ENCODE measurements around the gene CBX8. TPM values are rescaled to one million over a fixed set of nuclear protein-coding genes. Genes with fewer than 3 reads are reported as not detected.
A peak's percentile ranks its signal among the peaks of the same experiment; 100 is the strongest.

CBX8 gene
- total RNA-seq, 1 experiment from 2014 or later: 7.0 TPM

DNA sequence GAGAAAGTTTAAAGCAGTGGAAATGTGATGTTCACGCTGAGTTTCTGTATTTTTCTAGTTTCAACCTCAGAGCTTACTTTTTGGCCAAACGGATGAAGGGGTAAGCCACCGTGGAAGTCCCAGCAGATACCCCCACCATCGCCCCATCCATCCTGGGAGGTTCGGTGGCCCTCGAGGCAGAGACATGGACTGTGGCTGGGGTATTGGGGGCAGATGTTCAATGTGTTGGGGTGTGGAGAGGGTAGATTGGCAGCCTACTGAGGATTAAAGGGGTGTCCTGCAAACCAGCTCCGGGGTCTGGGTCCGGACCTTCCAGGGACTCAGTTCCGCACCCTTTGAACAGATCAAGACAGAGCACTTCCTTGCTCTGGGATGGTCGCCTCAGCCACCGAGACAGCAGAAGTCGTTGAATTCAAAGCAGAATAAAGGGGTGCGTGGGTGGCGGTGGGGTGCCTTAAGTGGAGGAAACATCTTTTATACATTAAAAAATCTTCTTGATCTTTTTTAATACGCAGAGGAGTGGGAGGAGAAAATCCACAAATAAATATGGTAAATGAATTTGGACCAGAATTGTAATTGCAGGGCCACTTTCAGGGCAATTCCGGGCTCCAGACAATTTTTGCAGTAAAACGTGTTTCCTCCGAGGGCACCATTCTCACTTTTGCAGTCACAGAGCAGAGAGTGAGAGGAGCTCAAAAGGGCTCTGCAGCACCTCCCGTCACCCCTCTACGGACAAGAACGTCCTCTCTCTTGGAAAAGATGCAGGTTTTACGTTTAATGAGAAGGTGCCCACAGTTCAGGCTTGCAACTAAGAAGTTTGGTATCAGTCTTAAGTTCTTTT lies 8.2 kb upstream of the CBX8 start:
- no peak for DNase-seq (ENCODE audit: low spot score)

DNA sequence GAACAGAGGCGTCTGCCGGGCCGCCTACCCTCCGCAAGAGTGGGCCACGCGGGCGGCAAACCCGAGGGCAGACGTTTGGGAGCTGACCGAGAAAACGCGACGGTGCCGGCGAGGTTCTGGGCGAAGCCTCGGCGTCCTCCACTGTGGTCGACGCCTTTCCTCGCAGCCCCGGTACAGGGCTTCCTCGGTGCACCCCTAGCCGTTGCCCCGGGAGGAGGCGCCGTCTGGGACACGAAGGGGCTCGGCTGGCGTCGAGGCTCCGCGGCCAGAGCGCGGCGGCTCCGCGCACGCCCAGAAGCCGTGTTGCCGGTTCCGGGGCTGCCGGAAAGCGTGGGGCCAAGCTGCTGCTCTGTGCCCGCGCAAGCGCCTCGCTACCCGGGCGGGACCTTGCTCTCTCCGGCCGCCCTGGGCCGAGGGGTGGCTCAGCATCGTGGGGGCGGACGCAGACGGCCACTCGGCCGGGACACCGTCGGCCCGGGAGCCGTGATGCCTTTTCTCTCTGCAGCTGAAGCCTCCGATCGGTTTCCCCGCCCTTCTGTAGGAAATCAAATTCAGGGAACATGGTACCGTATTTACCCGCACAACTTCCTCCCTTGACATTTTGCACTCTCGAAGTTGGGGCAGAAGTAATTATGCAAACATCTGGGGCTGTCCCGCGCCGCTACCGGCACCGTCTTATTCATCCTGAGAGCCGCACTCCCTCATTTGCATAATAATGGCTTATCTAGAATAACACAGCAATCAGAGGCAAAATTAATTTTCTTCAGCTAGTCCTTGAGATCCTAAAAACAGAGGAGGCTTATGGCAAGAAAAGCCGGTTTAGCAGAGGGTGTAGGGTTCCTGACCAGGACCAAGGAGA lies 7.3 kb upstream of the CBX8 start:
- no peak for DNase-seq (ENCODE audit: low spot score)

DNA sequence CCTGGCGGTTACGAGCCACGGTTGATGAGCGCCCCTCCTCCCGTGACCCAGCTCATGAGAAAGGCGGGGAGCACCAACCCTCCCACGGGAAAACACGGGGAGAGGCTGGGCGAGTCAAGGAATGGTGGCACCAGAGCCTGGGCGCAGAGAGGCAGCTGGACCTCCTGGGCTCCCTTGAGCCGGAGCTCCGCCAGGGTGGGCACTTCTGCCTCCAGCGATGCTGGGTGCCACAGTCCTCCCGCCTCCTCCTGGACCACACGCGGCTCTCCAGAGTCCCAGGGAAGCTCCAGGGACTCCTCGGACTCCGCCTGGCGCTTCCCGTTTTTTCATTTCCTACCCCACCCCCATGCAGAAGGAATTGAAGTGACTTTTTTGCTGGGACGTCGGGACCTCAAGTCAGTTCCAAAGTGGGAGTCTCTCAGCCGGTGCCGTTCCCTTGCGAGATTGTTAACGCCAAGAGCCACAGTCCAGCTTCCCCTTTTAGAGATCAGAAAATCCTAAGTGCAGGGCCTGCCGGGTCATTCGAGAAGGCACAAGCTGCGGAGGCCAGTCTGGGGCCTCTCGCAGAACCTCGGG lies 6.6 kb upstream of the CBX8 start:
- DNase-seq (ENCODE audit: low spot score): no peak

DNA sequence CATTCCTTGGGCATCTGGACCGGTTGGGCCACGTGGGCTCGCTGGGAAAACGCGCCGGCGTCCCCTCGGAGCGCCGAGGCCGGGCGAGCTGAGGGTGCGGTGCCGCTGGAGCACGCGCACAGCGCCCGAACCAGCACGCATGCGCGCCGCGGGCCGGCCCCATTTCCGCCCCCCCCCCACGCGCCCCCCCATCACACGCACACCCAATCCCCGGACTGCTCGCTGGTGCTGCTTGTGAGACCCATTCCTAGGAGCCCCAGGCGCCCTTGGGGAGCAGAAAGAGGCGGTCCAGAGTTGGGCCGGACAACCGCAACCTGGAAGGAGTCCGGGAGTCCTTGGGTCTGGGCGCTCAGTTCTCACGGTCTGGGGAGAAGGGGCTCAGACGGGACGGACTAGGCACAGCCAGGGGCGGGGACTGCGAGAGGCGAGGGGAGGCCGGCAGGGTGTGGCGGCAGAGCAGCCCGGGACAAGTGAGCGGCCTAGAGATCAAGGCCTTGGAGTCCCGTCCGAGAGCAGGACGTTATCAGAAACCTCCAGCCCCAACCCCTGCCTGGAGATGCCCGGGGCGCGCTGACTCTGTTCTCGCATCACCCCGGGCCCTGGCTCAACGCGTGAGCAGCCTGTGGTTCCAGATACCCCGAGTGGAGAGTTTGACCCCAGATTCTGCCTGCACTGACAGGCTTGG lies 6.0 kb upstream of the CBX8 start:
- no peak for DNase-seq (ENCODE audit: low spot score)

DNA sequence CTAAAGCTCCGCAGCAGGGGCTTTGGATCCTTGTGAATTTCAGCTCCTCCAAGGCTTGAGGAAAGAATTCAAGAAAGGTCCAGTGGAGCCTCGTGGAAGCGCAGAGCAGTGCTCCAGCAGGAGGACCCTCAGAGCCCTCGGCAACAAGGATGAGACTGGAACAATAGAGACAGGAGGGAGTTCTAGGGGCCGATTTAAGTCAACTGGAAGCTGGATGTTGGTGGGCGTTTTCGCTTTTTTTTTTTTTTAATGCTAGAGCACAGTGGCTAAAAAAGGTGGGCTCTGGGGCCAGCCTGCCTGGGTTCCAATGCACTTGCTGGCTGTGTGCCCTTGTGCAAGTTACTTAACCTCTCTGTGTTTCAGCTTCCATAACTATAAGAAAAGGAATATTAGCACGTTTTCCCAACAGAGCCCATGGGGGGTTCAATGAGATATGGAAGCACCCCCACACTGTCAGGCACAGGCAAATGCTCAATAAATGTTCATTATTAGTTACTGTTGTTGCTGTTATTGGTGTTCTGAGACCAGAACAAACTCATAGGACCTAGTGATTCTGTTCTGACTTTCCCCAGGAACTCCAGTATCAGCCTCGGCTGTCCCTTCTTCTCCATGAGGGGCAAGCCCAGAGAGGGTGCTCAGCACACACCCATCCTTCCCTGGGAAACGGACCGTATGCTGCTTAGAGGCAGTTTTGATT lies 5.3 kb upstream of the CBX8 start:
- DNase-seq (ENCODE audit: low spot score): no peak

DNA sequence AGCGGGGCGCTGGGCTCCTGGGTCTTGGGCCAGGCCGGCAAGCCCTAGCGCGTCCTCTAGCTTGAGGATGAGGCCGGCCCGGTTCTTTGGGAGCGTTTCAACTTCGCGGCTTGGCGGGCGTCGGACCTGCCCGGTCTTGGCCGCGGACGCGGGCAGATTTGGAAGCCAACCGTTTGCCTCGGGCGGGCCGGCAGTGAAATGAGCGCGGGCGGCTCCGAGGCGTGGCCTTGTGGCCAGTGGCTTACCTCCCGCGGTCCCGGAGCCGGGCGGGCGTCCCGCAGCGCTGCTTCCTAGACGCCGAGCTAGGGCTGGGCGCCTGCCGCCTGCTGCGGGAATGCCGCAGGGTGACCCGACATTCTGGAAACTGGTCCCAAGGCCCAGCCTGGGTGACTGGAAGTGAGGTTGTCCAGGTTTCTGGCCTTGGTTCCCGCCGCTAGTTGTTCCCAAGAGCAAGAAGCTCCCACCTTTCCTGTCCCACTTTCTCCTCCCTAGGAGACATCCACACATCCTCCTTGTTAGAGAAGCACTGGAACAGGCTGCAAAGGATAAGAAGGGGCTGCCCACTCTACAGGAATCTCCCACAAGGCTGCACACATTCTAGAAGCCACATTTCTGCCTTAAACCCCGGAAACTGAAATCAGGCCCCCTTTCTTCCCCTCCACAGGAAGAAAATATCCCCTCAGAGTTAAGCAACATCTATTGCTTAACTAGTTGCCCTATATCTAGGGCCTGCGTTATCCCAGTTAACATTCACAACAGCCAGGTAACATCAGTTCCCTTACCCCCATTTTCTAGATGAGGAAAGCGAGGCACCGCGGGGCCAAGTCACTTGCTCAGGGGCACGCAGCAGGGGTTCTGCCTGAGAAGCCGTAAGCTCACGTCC lies 4.5 kb upstream of the CBX8 start:
- DNase-seq (ENCODE audit: low spot score): peak; percentile 48

DNA sequence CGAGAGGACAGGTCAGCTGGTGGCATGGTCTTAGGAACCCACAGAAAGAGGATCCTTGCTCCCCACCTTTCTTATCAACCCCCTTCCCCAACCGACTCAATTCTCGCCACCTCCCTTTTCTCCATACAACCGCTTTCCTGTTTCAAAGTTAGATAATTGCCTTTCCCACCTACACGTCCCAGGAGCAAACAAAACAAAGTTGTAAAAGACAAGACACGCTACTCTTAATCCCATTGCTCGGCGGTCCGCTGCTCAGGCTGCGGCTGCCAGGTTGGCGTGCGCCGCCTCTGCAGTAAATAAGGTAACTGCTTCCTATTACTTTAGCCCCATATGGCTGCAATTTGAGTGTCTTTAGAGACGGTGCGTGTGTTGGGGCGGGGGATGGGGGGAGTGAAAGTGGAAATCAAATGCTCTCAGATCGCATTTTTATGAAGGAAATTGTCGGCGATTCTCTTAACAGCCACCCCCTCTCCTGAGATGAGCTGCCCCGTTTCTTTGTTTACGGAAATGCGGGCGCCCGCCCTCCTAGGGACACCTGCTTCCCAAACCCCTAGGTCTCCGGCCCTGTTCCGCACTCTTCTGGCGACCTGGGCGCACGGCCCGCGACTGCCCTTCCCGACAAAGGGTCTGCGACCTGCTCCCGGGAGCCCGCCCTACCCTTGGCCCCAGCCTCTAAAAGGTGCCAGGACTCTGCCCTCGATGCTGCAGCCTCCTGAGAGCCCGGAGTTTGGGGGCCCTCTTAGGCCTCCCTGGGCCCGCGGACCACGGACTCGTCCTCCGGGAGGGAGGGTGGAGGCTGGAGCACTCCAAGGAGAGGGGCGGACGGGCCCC lies 3.7 kb upstream of the CBX8 start:
- DNase-seq (ENCODE audit: low spot score): peak; percentile 82

DNA sequence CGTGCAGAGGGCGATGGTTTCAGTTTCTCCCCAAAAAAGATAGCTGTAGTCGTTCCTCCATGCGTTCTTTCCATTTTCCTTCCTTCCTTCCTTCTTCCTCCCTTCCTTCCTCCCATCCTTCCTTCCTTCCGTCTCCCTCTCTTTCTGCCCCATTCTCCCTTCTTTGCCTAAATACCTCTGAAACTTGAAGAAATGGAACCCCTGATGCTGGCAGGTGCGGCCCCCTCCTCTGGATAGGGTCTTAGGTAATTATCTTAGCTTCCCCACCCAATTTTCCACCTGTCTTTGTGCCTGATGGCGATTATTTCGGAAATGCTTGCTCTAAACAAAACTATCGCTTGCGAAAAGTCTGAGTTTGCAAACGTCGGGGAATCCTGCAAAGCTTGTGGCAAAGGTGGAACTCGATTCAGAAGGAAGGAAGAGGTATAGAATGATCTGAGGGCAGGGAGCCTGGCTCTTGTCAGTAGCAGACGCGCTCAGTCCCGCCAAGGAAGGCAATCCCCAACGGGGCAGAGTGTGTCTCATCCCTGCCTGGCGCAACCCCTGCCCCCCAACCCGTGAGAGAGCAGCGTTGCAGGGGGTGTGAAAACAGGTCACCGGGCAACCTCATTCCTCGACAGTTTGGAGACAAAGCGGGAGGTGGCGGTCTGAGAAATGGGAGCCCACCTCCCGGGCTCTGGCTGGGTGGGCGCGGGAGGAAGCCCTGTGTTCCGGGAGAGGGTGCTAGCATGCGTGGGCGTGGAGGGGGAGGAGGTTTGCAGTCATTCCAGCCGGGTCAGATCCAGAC lies 2.9 kb upstream of the CBX8 start:
- no peak for DNase-seq (ENCODE audit: low spot score)

DNA sequence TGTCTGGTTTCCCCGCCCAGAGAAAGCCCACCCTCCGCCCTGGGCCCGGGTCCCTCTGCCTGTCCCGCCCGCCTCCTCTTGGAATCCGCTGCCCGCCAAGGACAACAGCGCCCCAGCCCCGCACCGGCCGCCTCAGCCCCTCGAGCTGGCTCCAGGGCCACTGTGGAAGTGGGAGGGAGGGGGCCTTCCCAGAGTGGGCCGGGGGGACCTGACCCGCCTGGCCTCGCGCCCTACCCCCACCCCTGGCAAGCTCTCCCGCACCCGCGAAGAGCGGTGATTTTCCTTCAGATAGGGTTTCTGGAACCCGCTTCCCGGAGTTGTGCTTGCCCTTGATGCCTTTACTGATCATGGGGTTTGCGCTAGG lies 2.3 kb upstream of the CBX8 start:
- no peak for DNase-seq (ENCODE audit: low spot score)

GRCh38 chr17:79798299-79799173 lies 1.7 kb upstream of the CBX8 start:
- DNase-seq (ENCODE audit: low spot score): no peak

DNA sequence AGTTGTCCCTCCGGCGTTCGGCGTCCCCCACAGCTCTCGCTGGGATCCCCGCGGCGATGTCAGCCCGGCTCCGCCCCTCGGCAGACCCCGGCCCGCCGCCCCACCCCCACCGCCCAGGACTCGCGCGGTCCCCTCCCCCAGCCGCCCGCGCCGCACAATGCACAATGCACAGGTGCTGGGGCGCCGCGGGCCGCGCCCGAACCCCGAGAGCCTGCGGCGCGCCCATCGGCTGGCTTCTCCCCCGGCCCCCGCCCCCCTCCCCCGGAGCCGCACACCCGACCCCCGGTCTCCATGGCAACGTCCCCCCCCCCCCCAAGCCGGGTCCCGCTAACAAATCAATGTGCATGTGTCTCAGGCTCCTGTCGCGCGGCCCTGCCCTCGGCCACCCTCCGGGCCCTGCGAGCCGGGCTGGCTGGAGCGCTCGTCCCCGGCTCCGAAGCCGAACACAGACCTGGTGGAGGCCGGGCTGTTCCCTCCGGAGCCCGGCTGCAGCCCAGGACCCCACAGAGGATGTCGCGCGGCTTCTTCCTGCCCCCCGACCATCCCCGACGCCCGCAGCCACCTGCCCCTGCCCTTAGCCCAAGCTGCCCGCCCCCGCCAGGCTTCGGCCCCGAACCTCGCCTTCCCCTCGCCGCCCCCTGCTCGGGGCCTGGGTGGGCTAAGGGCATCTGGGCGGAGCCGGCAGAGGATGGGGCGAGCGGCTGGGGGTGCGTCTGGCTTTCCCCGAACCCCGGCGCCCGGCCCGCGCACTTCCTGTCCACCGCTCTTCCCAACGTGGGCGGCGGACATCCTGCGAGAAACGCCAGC lies 818 bp upstream of the CBX8 start:
- DNase-seq (ENCODE audit: low spot score): no peak

GRCh38 chr17:79796444-79796762 lies 474 bp downstream of the CBX8 start:
- DNase-seq (ENCODE audit: low spot score): no peak

DNA sequence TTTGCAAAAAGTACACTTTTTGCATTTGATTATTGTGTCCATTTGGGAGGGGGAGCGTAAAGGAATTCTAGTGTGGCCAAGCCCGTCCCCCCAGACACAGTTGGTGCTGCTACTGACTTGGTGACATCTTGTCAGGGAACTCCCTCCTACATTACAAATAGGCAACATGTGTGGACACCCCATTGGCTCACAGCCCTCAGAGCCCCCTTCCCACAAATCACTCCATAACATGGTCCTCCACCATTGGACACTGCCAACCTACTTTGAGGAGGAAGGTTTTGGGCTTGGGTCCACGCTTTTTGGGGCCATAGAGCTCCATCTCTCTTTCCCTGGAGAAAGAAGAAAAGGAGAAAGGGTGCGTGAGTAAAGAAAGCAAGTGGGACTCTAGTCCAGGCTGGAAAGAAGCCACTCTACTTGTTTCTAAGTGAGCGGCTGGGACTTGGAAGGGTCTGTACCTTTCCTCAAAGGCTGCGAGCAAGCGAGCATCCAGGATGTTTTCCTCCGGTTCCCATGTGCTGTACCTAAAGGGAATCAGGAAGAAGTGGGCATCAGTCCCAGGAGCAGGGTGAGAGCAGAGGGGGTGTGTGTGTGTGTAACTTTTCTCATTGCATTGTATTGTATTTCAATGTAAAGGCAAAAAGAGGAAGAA lies 958 bp downstream of the CBX8 start:
- DNase-seq (ENCODE audit: low spot score): no peak

DNA sequence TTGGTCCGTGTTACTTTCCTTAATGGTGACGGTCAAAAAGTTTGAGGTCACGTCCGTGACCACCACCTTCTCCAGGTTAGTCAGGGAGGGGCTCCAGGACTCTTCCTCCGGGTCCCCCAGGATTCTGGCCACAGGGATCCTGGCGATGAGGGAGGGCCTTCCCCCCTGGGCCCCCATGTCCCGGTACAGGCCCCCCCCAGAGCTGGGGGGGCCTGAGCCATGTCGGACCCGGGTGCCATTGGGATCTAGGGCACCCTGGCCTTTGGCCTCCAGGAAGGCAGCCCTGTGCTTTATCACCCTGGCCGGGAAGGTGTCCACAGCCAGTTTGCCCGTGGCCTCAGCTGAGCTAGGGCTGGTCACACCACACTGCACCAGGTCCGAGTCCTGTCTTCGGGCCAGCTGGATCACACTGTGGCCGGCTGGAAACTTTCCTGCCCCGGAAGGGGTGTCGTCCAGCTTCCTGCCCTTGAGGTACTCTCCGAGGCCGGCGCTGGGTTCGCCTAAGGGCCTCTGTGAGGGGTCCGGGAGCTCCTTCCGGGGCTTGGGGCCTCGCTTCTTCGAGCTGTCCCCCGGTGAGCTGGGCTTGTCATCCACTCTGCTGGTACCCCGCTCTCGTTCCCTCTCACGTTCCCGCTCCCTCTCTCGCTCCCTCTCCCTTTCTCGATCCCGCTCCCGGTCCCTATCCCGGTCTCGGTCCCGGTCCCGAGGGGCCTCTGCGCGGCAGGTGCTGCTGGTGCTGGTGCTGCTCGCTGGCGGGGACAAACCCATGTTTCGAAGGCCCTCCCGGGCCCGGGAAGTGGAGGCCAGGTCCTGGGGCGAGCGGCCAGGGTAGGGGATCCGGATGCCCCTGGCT lies 2.0 kb downstream of the CBX8 start:
- no peak for DNase-seq (ENCODE audit: low spot score)

DNA sequence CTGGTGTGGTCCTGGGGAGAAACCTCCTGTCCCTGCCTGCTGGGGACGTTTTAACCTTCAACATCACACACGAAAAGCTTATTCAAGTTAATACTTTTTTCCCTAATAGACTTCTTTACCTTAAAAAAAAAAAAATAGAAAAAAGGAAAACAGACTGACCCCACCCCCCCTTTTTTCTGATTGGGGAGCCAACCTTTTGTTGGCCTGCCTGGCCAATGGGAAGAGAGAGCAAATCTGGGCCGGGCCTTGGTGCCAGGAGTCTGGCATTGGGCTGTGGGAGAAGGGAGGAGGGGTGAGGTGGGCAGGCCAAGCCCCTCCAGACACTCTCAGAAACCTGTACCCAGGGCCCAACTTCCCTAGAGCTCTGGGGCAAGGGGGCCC lies 3.0 kb downstream of the CBX8 start:
- peak; percentile 77 for DNase-seq (ENCODE audit: low spot score)

Measured in H4 (cell line).